Esophagus muscularis mucosa (tissue), 4 donors: Measurements from ENCODE around the gene GIPC2.

Experiments used
- CTCF ChIP-seq, 3 experiments: fragments of 200-600 bp in 2 of 3; fragments of 450-650 bp in 1 of 3; sonication (generic) in 2 of 3; IDR thresholded peaks; one replicate each; pipeline ENCODE4 v1.5.1; 2017 to 2019; ENCODE audit warnings: antibody characterized with exemption in 3 of 3, mild to moderate bottlenecking in 2 of 3, moderate library complexity in 1 of 3
- EP300 ChIP-seq: sonication (generic); formaldehyde crosslinking; IDR thresholded peaks from one replicate; pipeline ENCODE4 v1.6.1; 2017; ENCODE audit warnings: antibody characterized with exemption
- POLR2A ChIP-seq: fragments of 450-650 bp; IDR thresholded peaks from one replicate; pipeline ENCODE4 v1.6.1; 2017; ENCODE audit warnings: antibody characterized with exemption, moderate library complexity, mild to moderate bottlenecking, low read depth
- POLR2AphosphoS5 ChIP-seq, 2 donors: sonication (generic); formaldehyde crosslinking; IDR thresholded peaks; one replicate each; pipeline ENCODE4 v1.6.1; 2017; ENCODE audit warnings: antibody characterized with exemption in 2 of 2

DNA sequence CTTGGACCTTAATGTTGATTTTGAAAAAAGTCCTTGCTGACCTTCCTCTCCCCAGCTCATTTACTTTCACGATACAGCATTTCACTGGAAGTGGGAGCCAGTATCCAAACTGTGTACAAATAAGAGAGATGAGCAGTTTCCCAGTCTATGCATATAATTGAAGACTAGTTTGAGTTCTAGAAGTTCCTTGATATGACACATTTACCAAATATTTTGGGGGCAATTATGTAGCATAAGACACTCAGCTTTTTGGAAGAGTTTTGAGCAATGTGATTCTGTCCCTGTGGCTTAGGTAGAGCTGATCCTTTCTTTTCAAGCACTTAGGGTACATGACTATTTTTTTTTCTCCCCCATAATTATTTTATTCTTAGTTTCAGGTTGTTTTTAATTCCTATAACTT is 26.4 kb downstream of the GIPC2 start:
- TF ChIP-seq POLR2AphosphoS5 (IDR thresholded peaks at IDR 0.05) (no peak), CTCF (IDR thresholded peaks at IDR 0.05) (no peak), POLR2A (no peak), EP300 (no peak)
